ENCODE results near the gene ATE1.
A peak's percentile ranks its signal among the peaks of the same experiment; 100 is the strongest.
"Not testable (repeated sequence)": the region's sequence is repeated elsewhere in the genome, so short reads cannot be mapped to it uniquely, and the experiment has no call there.

ATE1 gene

GRCh38 chr10:121709675-121710073, 218.2 kb downstream of the ATE1 start:
- no peaks in the 10 kb centered on the region for H3K36me3 ChIP-seq
- peak overlapping the region; percentile 1; the same call in 1 of the 2 replicates for H3K4me3 ChIP-seq (ENCODE audit: low read depth, low read length)
- no peak for DNase-seq
- no peaks in the 10 kb centered on the region; the same call in 1 of the 2 replicates for H3K9me3 ChIP-seq
- H3K4me1 ChIP-seq, result peaks cover 25% of the 10 kb centered on the region
- no peaks in the 10 kb centered on the region for H3K27me3 ChIP-seq
- TF ChIP-seq CTCF (IDR thresholded peaks at IDR 0.05; ENCODE audit: low read depth, low read length), result no peak

GRCh38 chr10:121708728-121709674, 218.8 kb downstream of the ATE1 start:
- Histone ChIP-seq H3K27me3 (no peaks in the 10 kb centered on the region), H3K4me3 (ENCODE audit: low read depth, low read length) (no peak overlapping the region)
- DNase-seq, result no peak

GRCh38 chr10:121702351-121703320, 225.2 kb downstream of the ATE1 start:
- no peak for DNase-seq
- H3K27me3 ChIP-seq, result no peaks in the 10 kb centered on the region

More at GRCh38 chr10:121708728-121709674, 218.8 kb downstream of the ATE1 start:
- peaks cover 25% of the 10 kb centered on the region for H3K4me1 ChIP-seq
- TF ChIP-seq CTCF (IDR thresholded peaks at IDR 0.05; ENCODE audit: low read depth, low read length), result no peak
- no peaks in the 10 kb centered on the region for H3K36me3 ChIP-seq
- H3K9me3 ChIP-seq, result no peaks in the 10 kb centered on the region

GRCh38 chr10:121700416-121700815, 227.4 kb downstream of the ATE1 start:
- no peaks in the 10 kb centered on the region for H3K27me3 ChIP-seq
- no peaks in the 10 kb centered on the region for H3K36me3 ChIP-seq
- no peak overlapping the region for H3K4me3 ChIP-seq (ENCODE audit: low read depth, low read length)
- no peak for DNase-seq
- peaks cover 5% of the 10 kb centered on the region for H3K4me1 ChIP-seq
- H3K9me3 ChIP-seq, result no peaks in the 10 kb centered on the region
- TF ChIP-seq CTCF (IDR thresholded peaks at IDR 0.05; ENCODE audit: low read depth, low read length), result no peak

More at GRCh38 chr10:121702351-121703320, 225.2 kb downstream of the ATE1 start:
- no peak for TF ChIP-seq CTCF (IDR thresholded peaks at IDR 0.05; ENCODE audit: low read depth, low read length)
- no peaks in the 10 kb centered on the region for H3K9me3 ChIP-seq
- H3K4me1 ChIP-seq, result no peaks in the 10 kb centered on the region
- H3K4me3 ChIP-seq (ENCODE audit: low read depth, low read length), result no peak overlapping the region
- H3K36me3 ChIP-seq, result no peaks in the 10 kb centered on the region

GRCh38 chr10:121699703-121700102, 228.1 kb downstream of the ATE1 start:
- not testable (repeated sequence) for H3K4me1 ChIP-seq; H3K9me3 ChIP-seq; H3K4me3 ChIP-seq (ENCODE audit: low read depth, low read length); DNase-seq; H3K27me3 ChIP-seq; H3K36me3 ChIP-seq

- no peaks in the 10 kb centered on the region for H3K9me3 ChIP-seq
- TF ChIP-seq CTCF (IDR thresholded peaks at IDR 0.05; ENCODE audit: low read depth, low read length), result no peak
Measured at GRCh38 chr10:121698902-121699301, 228.9 kb downstream of the ATE1 start.

More at GRCh38 chr10:121698902-121699301, 228.9 kb downstream of the ATE1 start:
- Histone ChIP-seq H3K4me1 (peaks cover 7% of the 10 kb centered on the region), H3K27me3 (no peaks in the 10 kb centered on the region), H3K4me3 (ENCODE audit: low read depth, low read length) (no peak overlapping the region), H3K36me3 (no peaks in the 10 kb centered on the region)
- no peak for DNase-seq

Data from BE2C (cell line).